ENCODE results near the gene SCYL3. TPM values are rescaled to one million over a fixed set of nuclear protein-coding genes. Genes with fewer than 3 reads are reported as not detected.
A peak's percentile ranks its signal among the peaks of the same experiment; 100 is the strongest.
"Not testable (repeated sequence)": the region's sequence is repeated elsewhere in the genome, so short reads cannot be mapped to it uniquely, and the experiment has no call there.

The SCYL3 gene
- total RNA-seq, 1 donor: 10.1 TPM

DNA sequence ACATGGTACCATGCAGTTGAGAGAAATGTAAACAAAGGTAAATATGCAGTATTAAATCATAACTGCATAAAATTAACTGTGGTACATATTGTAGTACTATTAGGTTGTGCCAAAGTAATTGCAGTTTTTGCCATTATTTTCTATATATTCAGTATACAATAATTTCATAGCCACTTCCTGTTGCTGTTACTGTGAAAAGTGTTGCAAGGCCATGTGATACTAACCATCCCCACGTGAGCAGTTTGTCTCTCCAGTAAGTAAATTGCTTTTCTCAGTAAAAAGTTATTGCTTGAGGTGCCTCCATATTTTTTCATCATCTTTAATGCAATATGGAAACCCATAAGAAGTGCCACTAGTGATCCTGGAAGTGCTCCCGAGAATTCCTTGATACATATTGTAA lies 79.4 kb downstream of the SCYL3 start:
- Histone ChIP-seq H3K27me3 (ENCODE audit: insufficient read depth, low read length) (no peaks in the 10 kb centered on the region), H3K4me1 (ENCODE audit: insufficient read depth, low read length) (no peaks in the 10 kb centered on the region), H3K27ac (ENCODE audit: low read depth, low read length) (no peak overlapping the region), H3K36me3 (ENCODE audit: insufficient read depth, low read length) (peaks cover 6% of the 10 kb centered on the region), H3K4me2 (ENCODE audit: insufficient read depth, low read length) (no peak overlapping the region), H3K9me3 (ENCODE audit: low read depth, low read length) (no peaks in the 10 kb centered on the region), H4K20me1 (ENCODE audit: insufficient read depth, low read length) (no peaks in the 10 kb centered on the region), H3K79me2 (ENCODE audit: insufficient read depth, low read length) (no peaks in the 10 kb centered on the region), H2AFZ (ENCODE audit: low read length) (no peak overlapping the region), H3K4me3 (ENCODE audit: insufficient read depth, low read length) (no peak overlapping the region)
- TF ChIP-seq, protein P1, sequence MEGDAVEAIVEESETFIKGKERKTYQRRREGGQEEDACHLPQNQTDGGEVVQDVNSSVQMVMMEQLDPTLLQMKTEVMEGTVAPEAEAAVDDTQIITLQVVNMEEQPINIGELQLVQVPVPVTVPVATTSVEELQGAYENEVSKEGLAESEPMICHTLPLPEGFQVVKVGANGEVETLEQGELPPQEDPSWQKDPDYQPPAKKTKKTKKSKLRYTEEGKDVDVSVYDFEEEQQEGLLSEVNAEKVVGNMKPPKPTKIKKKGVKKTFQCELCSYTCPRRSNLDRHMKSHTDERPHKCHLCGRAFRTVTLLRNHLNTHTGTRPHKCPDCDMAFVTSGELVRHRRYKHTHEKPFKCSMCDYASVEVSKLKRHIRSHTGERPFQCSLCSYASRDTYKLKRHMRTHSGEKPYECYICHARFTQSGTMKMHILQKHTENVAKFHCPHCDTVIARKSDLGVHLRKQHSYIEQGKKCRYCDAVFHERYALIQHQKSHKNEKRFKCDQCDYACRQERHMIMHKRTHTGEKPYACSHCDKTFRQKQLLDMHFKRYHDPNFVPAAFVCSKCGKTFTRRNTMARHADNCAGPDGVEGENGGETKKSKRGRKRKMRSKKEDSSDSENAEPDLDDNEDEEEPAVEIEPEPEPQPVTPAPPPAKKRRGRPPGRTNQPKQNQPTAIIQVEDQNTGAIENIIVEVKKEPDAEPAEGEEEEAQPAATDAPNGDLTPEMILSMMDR (IDR thresholded peaks at IDR 0.05; ENCODE audit: extremely low read depth, low read depth, low read length): no peak
- DNase-seq (ENCODE audit: insufficient read length, low spot score, missing footprints): no peak

DNA sequence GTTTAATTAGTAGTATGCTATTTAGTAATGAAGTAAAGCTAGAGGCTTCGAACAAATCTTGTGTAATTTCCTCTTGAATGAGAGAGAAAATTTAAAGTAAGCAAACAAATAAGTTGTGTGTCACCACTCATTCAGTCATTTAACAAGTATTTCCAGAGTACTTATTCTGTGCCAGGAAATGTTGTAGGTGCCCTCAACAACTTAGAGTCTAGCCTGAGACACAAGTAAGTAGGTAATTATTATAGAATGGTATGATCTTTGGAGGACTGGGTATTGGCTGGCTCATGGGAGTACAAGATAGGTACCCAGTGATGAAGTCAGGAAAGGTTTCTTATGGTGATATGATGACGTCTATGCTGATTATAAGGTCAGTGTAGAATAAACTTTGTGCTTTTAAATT lies 81.6 kb downstream of the SCYL3 start:
- no peak overlapping the region for H3K4me3 ChIP-seq (ENCODE audit: insufficient read depth, low read length)
- no peaks in the 10 kb centered on the region for H3K79me2 ChIP-seq (ENCODE audit: insufficient read depth, low read length)
- TF ChIP-seq, protein P1 (IDR thresholded peaks at IDR 0.05; ENCODE audit: extremely low read depth, low read depth, low read length): no peak
- H3K36me3 ChIP-seq (ENCODE audit: insufficient read depth, low read length): peaks cover 4% of the 10 kb centered on the region
- H3K27me3 ChIP-seq (ENCODE audit: insufficient read depth, low read length): no peaks in the 10 kb centered on the region
- no peaks in the 10 kb centered on the region for H3K9me3 ChIP-seq (ENCODE audit: low read depth, low read length)
- no peak overlapping the region for H3K27ac ChIP-seq (ENCODE audit: low read depth, low read length)
- no peaks in the 10 kb centered on the region for H4K20me1 ChIP-seq (ENCODE audit: insufficient read depth, low read length)
- H2AFZ ChIP-seq (ENCODE audit: low read length): no peak overlapping the region
- no peak overlapping the region for H3K4me2 ChIP-seq (ENCODE audit: insufficient read depth, low read length)
- H3K4me1 ChIP-seq (ENCODE audit: insufficient read depth, low read length): no peaks in the 10 kb centered on the region
- DNase-seq (ENCODE audit: insufficient read length, low spot score, missing footprints): no peak

DNA sequence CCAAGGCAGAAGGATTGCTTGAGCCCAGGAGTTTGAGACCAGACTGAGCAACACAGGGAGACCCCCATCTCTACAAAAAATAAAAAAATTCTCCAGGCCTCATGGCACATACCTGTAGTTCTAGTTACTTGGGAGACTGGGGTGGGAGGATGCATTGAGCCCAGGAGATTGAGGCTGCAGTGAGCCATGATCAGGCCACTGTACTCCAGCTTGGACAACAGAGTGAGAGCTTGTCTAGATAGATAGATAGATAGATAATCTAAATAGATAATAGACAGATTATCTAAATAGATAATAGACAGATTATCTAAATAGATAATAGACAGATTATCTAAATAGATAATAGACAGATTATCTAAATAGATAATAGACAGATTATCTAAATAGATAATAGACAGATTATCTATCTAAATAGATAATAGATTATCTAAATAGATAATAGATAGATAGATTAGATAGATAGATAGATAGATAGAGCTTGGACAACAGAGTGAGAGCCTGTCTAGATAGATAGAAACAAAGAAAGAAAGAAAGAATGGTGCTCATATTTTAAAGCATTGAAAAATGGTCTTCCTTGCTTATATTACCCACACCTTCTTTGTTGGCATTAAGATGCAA lies 82.2 kb downstream of the SCYL3 start:
- H4K20me1 ChIP-seq (ENCODE audit: insufficient read depth, low read length); H3K27me3 ChIP-seq (ENCODE audit: insufficient read depth, low read length); H3K36me3 ChIP-seq (ENCODE audit: insufficient read depth, low read length); DNase-seq (ENCODE audit: insufficient read length, low spot score, missing footprints); H3K79me2 ChIP-seq (ENCODE audit: insufficient read depth, low read length); H3K4me1 ChIP-seq (ENCODE audit: insufficient read depth, low read length); H3K4me3 ChIP-seq (ENCODE audit: insufficient read depth, low read length); H3K9me3 ChIP-seq (ENCODE audit: low read depth, low read length); H2AFZ ChIP-seq (ENCODE audit: low read length); H3K27ac ChIP-seq (ENCODE audit: low read depth, low read length); H3K4me2 ChIP-seq (ENCODE audit: insufficient read depth, low read length): not testable (repeated sequence)

DNA sequence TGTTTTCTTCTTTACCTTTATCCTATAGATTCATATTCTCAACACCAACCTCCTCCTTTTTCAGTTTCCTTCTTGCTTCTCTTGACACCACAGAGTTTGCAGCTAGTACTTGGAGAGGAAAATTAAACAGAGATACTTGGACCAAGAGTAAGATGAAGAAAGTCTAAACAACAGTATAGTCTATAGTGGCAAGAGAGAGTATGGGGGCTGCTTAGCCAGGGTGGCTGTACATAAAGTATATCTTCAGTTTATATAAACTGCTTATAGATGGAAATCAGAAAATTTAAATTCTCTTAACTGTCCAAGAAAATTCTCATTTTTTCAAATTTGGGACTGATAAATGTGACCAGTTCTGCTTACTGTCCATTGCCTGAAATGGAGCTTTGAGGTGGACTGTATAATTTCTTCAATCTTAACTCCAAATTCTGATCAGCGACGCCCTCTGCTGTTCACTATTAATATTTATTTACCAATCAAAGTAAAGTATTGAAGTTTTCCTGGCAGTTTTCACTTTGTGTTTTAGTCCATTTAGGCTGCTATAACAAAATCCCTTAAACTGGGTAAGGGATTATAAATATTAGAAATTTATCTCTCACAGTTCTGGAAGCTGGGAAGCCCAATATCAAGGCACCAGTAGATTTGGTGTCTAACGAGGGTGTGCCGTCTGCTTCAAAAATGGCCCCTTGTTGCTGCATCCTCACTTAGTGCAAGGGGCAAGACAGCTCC lies 84.2 kb downstream of the SCYL3 start:
- Histone ChIP-seq H3K4me2 (ENCODE audit: insufficient read depth, low read length) (no peak overlapping the region), H3K4me1 (ENCODE audit: insufficient read depth, low read length) (no peaks in the 10 kb centered on the region), H3K79me2 (ENCODE audit: insufficient read depth, low read length) (no peaks in the 10 kb centered on the region), H4K20me1 (ENCODE audit: insufficient read depth, low read length) (no peaks in the 10 kb centered on the region), H2AFZ (ENCODE audit: low read length) (no peak overlapping the region), H3K4me3 (ENCODE audit: insufficient read depth, low read length) (no peak overlapping the region), H3K27ac (ENCODE audit: low read depth, low read length) (no peak overlapping the region), H3K36me3 (ENCODE audit: insufficient read depth, low read length) (no peaks in the 10 kb centered on the region), H3K27me3 (ENCODE audit: insufficient read depth, low read length) (no peaks in the 10 kb centered on the region), H3K9me3 (ENCODE audit: low read depth, low read length) (no peaks in the 10 kb centered on the region)
- TF ChIP-seq, protein P1 (IDR thresholded peaks at IDR 0.05; ENCODE audit: extremely low read depth, low read depth, low read length): peak; percentile 56
- DNase-seq (ENCODE audit: insufficient read length, low spot score, missing footprints): peak; percentile 44

All from osteoblast (primary cell).